Dermis blood vessel endothelial cell (primary cell): ENCODE data around the gene LSM7. TPM values are rescaled to one million over a fixed set of nuclear protein-coding genes. Genes with fewer than 3 reads are reported as not detected.

ENCODE experiments used
- DNase-seq: peaks from one replicate; pipeline ENCODE4 v3.0.0; 2010
- total RNA-seq: library from RNA; depleted of rRNA; stranded (reverse); fragments of >200 nt; gene quantifications from 2 replicates; pipeline ENCODE4 v1.2.3, GENCODE V29; 2014

The LSM7 gene
- total RNA-seq, 1 donor from 2014 or later: 166 TPM

GRCh38 chr19:2275588-2276428 lies 52.6 kb downstream of the LSM7 start:
- no peak for DNase-seq

GRCh38 chr19:2274931-2275535 lies 53.4 kb downstream of the LSM7 start:
- DNase-seq: peak; percentile 77

- DNase-seq: no peak
These were observed 54.1 kb downstream of the LSM7 start for GRCh38 chr19:2274185-2274711.

GRCh38 chr19:2273356-2274184 lies 54.8 kb downstream of the LSM7 start:
- DNase-seq: peak; percentile 71

Other genes starting within 250 kb of the LSM7 start
- gene MOB3A, start 232.3 kb downstream of the LSM7 start, total RNA-seq: 26.4 and 54.0 TPM in 2 replicates
- gene IZUMO4, start 231.7 kb downstream of the LSM7 start, total RNA-seq: 0.65 and 1.5 TPM in 2 replicates
- gene AP3D1, start 177.0 kb downstream of the LSM7 start, total RNA-seq: 75.7 and 137 TPM in 2 replicates
- gene DOT1L, start 164.7 kb downstream of the LSM7 start, total RNA-seq: 5.4 and 8.8 TPM in 2 replicates
- gene PLEKHJ1, start 92.3 kb downstream of the LSM7 start, total RNA-seq: 64.0 and 84.9 TPM in 2 replicates
- gene SF3A2, start 91.8 kb downstream of the LSM7 start, total RNA-seq: 43.4 and 93.6 TPM in 2 replicates
- 1.3 and 1.5 TPM in 2 replicates for gene AMH, start 79.3 kb downstream of the LSM7 start, total RNA-seq
- gene JSRP1, start 72.2 kb downstream of the LSM7 start, total RNA-seq: 0.17 TPM in 1 of 2 replicates, not detected in the other
- gene PEAK3, start 46.4 kb downstream of the LSM7 start, total RNA-seq: 0.17 and 0.19 TPM in 2 replicates
- gene LINGO3, start 20.4 kb downstream of the LSM7 start, total RNA-seq: not detected in 2 replicates
- 32.1 and 33.2 TPM in 2 replicates for gene SPPL2B, start 98 bp upstream of the LSM7 start, total RNA-seq
- under 0.01 and 0.14 TPM in 2 replicates for gene TMPRSS9, start 31.7 kb upstream of the LSM7 start, total RNA-seq
- 48.3 and 53.5 TPM in 2 replicates for gene TIMM13, start 99.0 kb upstream of the LSM7 start, total RNA-seq
- 57.3 and 179 TPM in 2 replicates for gene LMNB2, start 128.4 kb upstream of the LSM7 start, total RNA-seq
- gene GADD45B, start 147.5 kb upstream of the LSM7 start, total RNA-seq: 53.4 and 114 TPM in 2 replicates